Endodermal cell (in vitro differentiated cells): ENCODE measurements around the gene CELF2. TPM values are rescaled to one million over a fixed set of nuclear protein-coding genes. Genes with fewer than 3 reads are reported as not detected.

Source experiments
- DNase-seq: peaks from one replicate; pipeline ENCODE4 v3.0.0-alpha.2; 2017
- H3K27ac ChIP-seq: 2 replicates; pipeline ENCODE4 v1.5.1; 2013; ENCODE audit warnings: mild to moderate bottlenecking, low read depth, low read length, moderate library complexity
- H3K27me3 ChIP-seq: 2 replicates; pipeline ENCODE4 v1.6.1; 2013; ENCODE audit warnings: mild to moderate bottlenecking, low read length, moderate library complexity; ENCODE audit not compliant: insufficient read depth, control insufficient read depth, poor library complexity, severe bottlenecking
- H3K36me3 ChIP-seq: 2 replicates; pipeline ENCODE4 v1.7.0; 2013; ENCODE audit warnings: mild to moderate bottlenecking, low read length, moderate library complexity; ENCODE audit not compliant: control insufficient read depth, insufficient read depth
- H3K4me1 ChIP-seq: one replicate; pipeline ENCODE4 v1.7.0; 2013; ENCODE audit warnings: low read length; ENCODE audit not compliant: control insufficient read depth, insufficient read depth
- H3K4me3 ChIP-seq: 2 replicates; pipeline ENCODE4 v1.5.1; 2013; ENCODE audit warnings: mild to moderate bottlenecking, low read length, moderate library complexity
- H3K9ac ChIP-seq: 2 replicates; pipeline ENCODE4 v1.6.1; 2013; ENCODE audit warnings: mild to moderate bottlenecking, low read length, moderate library complexity; ENCODE audit not compliant: poor library complexity, severe bottlenecking; ENCODE audit errors: extremely low read depth
- H3K9me3 ChIP-seq: 2 replicates; pipeline ENCODE4 v1.6.1; 2013; ENCODE audit warnings: mild to moderate bottlenecking, low read length, moderate library complexity; ENCODE audit not compliant: control insufficient read depth
- H3K27ac Mint-ChIP-seq: 2 replicates; pipeline ENCODE4 v1.8.0; 2020; ENCODE audit warnings: mixed read lengths
- H3K27me3 Mint-ChIP-seq: 2 replicates; pipeline ENCODE4 v1.8.0; 2021; ENCODE audit warnings: mild to moderate bottlenecking, mixed read lengths; ENCODE audit not compliant: insufficient read depth
- H3K36me3 Mint-ChIP-seq: 2 replicates; pipeline ENCODE4 v1.8.0; 2020; ENCODE audit warnings: low read depth, mixed read lengths
- H3K4me1 Mint-ChIP-seq: 2 replicates; pipeline ENCODE4 v1.8.0; 2020; ENCODE audit warnings: mixed read lengths
- H3K4me3 Mint-ChIP-seq: 2 replicates; pipeline ENCODE4 v1.8.0; 2020; ENCODE audit warnings: mild to moderate bottlenecking, moderate library complexity, mixed read lengths
- H3K9me3 Mint-ChIP-seq: 2 replicates; pipeline ENCODE4 v1.8.0; 2020; ENCODE audit warnings: mild to moderate bottlenecking, mixed read lengths
- WGBS, 2 experiments: methylation state at CpG; one replicate each; pipeline versions ENCODE4 v1.1.5 to v1.1.7; 2013; ENCODE audit warnings: missing lambda C conversion rate in 2 of 2, mixed read lengths in 1 of 2; ENCODE audit not compliant: insufficient coverage in 1 of 2, insufficient read length in 1 of 2; 5-methylcytosine and 5-hydroxymethylcytosine counted together
- total RNA-seq, 2 donors: library from RNA; stranded (reverse); fragmentation: NEBNext Ultra II Directional in 1 of 2; extraction: Animal tissue kit (Norgen Biotek cat#: 25700) in 1 of 2; gene quantifications; 2 replicates in 1 of 2; 3 replicates in 1 of 2; pipeline ENCODE4 v1.2.1, GENCODE V29; 2021
- TF ChIP-seq, protein P1 (sequence below): fragments of 200-600 bp; sonication (generic); conservative IDR thresholded peaks from 2 replicates; pipeline ENCODE4 v1.5.0; 2021; ENCODE audit warnings: antibody characterized with exemption, mild to moderate bottlenecking

The CELF2 gene
- total RNA-seq, 2 donors from 2014 or later: 79.9 to 96.1 TPM

GRCh38 chr10:11167233-11167966 lies 149.7 kb downstream of the CELF2 start:
- Mint-ChIP-seq H3K36me3 (peaks cover 14% of the 10 kb centered on the region), H3K4me1 (peaks cover 28% of the 10 kb centered on the region), H3K4me3 (no peak overlapping the region), H3K27ac (no peak overlapping the region), H3K27me3 (peaks cover 3% of the 10 kb centered on the region), H3K9me3 (no peaks in the 10 kb centered on the region)
- no peak overlapping the region for H3K4me3 ChIP-seq
- H3K27ac ChIP-seq: no peak overlapping the region
- H3K9me3 ChIP-seq: no peaks in the 10 kb centered on the region
- 93 to 97% methylated on average over 5 to 7 of the region's 7 CpGs for WGBS, 2 experiments
- peaks cover 22% of the 10 kb centered on the region for H3K4me1 ChIP-seq
- H3K36me3 ChIP-seq: peaks cover 34% of the 10 kb centered on the region
- TF ChIP-seq, protein P1, sequence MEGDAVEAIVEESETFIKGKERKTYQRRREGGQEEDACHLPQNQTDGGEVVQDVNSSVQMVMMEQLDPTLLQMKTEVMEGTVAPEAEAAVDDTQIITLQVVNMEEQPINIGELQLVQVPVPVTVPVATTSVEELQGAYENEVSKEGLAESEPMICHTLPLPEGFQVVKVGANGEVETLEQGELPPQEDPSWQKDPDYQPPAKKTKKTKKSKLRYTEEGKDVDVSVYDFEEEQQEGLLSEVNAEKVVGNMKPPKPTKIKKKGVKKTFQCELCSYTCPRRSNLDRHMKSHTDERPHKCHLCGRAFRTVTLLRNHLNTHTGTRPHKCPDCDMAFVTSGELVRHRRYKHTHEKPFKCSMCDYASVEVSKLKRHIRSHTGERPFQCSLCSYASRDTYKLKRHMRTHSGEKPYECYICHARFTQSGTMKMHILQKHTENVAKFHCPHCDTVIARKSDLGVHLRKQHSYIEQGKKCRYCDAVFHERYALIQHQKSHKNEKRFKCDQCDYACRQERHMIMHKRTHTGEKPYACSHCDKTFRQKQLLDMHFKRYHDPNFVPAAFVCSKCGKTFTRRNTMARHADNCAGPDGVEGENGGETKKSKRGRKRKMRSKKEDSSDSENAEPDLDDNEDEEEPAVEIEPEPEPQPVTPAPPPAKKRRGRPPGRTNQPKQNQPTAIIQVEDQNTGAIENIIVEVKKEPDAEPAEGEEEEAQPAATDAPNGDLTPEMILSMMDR: no peak
- DNase-seq: no peak
- H3K9ac ChIP-seq: no peak overlapping the region
- H3K27me3 ChIP-seq: no peaks in the 10 kb centered on the region

GRCh38 chr10:11168423-11169090 lies 150.9 kb downstream of the CELF2 start:
- Mint-ChIP-seq H3K4me3 (no peak overlapping the region), H3K27ac (no peak overlapping the region), H3K27me3 (peaks cover 3% of the 10 kb centered on the region), H3K9me3 (no peaks in the 10 kb centered on the region), H3K36me3 (peaks cover 15% of the 10 kb centered on the region), H3K4me1 (peaks cover 22% of the 10 kb centered on the region)
- DNase-seq: no peak
- Histone ChIP-seq H3K27me3 (no peaks in the 10 kb centered on the region), H3K27ac (no peak overlapping the region), H3K9ac (no peak overlapping the region), H3K4me3 (no peak overlapping the region), H3K4me1 (peaks cover 15% of the 10 kb centered on the region), H3K36me3 (peaks cover 45% of the 10 kb centered on the region), H3K9me3 (no peaks in the 10 kb centered on the region)
- TF ChIP-seq, protein P1: no peak
- WGBS, 2 experiments: 89 to 93% methylated on average over 1 to 6 of the region's 6 CpGs

DNA sequence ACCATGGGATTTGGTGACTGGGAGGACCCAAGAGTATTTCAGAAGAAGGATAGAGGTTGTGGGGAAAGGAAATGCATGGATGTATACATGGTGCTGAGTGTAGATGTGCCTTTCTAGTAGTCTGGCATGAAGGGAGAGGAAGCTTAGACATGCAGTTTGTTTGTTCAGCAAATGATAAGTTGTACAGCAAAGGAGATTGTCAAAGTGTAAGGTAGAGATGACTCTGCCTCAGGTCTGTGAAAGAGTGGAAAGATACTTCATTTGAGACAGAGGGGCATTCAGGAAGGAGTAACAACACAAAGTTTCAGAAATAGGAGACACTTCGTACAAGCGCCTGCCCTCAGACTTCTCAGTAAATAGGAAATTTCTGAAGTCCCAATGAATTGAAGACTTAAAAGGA lies 152.3 kb downstream of the CELF2 start:
- H3K27me3 Mint-ChIP-seq: peaks cover 1% of the 10 kb centered on the region
- no peak overlapping the region for H3K4me3 Mint-ChIP-seq
- peaks cover 11% of the 10 kb centered on the region for H3K4me1 Mint-ChIP-seq
- peaks cover 20% of the 10 kb centered on the region for H3K36me3 Mint-ChIP-seq
- H3K9ac ChIP-seq: no peak overlapping the region
- no peak overlapping the region for H3K27ac ChIP-seq
- no peak overlapping the region for H3K27ac Mint-ChIP-seq
- peaks cover 4% of the 10 kb centered on the region for H3K4me1 ChIP-seq
- H3K36me3 ChIP-seq: peaks cover 48% of the 10 kb centered on the region
- DNase-seq: no peak
- H3K9me3 ChIP-seq: no peaks in the 10 kb centered on the region
- H3K27me3 ChIP-seq: no peaks in the 10 kb centered on the region
- WGBS, 2 experiments: 93 to 100% methylated on average over 2 of the region's 2 CpGs
- TF ChIP-seq, protein P1: no peak
- no peaks in the 10 kb centered on the region for H3K9me3 Mint-ChIP-seq
- H3K4me3 ChIP-seq: no peak overlapping the region
